Cardiac septum (tissue), 1 donor: ENCODE results near the gene TRAPPC14. TPM values are rescaled to one million over a fixed set of nuclear protein-coding genes. Genes with fewer than 3 reads are reported as not detected.

Source experiments
- DNase-seq: peaks from one replicate; pipeline ENCODE4 v3.0.0-alpha.2; 2020; ENCODE audit warnings: low spot score
- intact Hi-C: fragments of 100-400 bp; cut with DNase I; formaldehyde crosslinking; loops from one replicate; pipeline ENCODE4 v1.14.0; 2022
- microRNA-seq: library from miRNA; unstranded; fragments of <30 nt; microRNA quantifications from one replicate; pipeline ENCODE4 v1.2.0, GENCODE V29; 2020
- total RNA-seq: library from RNA; stranded (reverse); fragmentation: NEBNext Ultra II Directional; extraction: Animal tissue kit (Norgen Biotek cat#: 25700); gene quantifications from one replicate; pipeline ENCODE4 v1.2.1, GENCODE V29; 2021
- donor health status: DM: no; HTN: no; CAD: no.

The TRAPPC14 gene
- total RNA-seq, 1 donor from 2014 or later: 11.4 TPM

- DNase-seq: no peak
- intact Hi-C loops: no loop called here
Observed at GRCh38 chr7:100111156-100111555, 47.4 kb downstream of the TRAPPC14 start.

- DNase-seq: no peak
- intact Hi-C loops: no loop called here
Observed at GRCh38 chr7:100109521-100110163, 48.9 kb downstream of the TRAPPC14 start.

GRCh38 chr7:100107890-100108289, 50.6 kb downstream of the TRAPPC14 start:
- intact Hi-C loops: no loop called here

GRCh38 chr7:100107125-100107737, 51.3 kb downstream of the TRAPPC14 start:
- DNase-seq: no peak
- intact Hi-C loops: no loop called here

More at GRCh38 chr7:100107890-100108289, 50.6 kb downstream of the TRAPPC14 start:
- no peak for DNase-seq

GRCh38 chr7:100106633-100107032, 51.9 kb downstream of the TRAPPC14 start:
- no peak for DNase-seq
- intact Hi-C loops: no loop called here

GRCh38 chr7:100105534-100105933, 53.0 kb downstream of the TRAPPC14 start:
- no peak for DNase-seq
- intact Hi-C loops: no loop called here

Small RNA genes lying within 50 kb of the gene (microRNA-seq; reads per million reads assigned to microRNA genes)
- not detected for gene MIR4658

Other genes starting within 250 kb of the TRAPPC14 start
- 7.8 TPM for gene TRIM4, start 239.2 kb downstream of the TRAPPC14 start, total RNA-seq
- gene GJC3, start 229.1 kb downstream of the TRAPPC14 start, total RNA-seq: not detected
- gene AZGP1, start 182.7 kb downstream of the TRAPPC14 start, total RNA-seq: 114 TPM
- gene ZKSCAN1, start 143.1 kb downstream of the TRAPPC14 start, total RNA-seq: 52.3 TPM
- gene ZSCAN21, start 108.9 kb downstream of the TRAPPC14 start, total RNA-seq: 6.1 TPM
- 14.5 TPM for gene ZNF3, start 77.0 kb downstream of the TRAPPC14 start, total RNA-seq
- 86.4 TPM for gene COPS6, start 69.8 kb downstream of the TRAPPC14 start, total RNA-seq
- gene MCM7, start 57.3 kb downstream of the TRAPPC14 start, total RNA-seq: 20.5 TPM
- 13.7 TPM for gene AP4M1, start 57.1 kb downstream of the TRAPPC14 start, total RNA-seq
- gene TAF6, start 39.4 kb downstream of the TRAPPC14 start, total RNA-seq: 26.6 TPM
- gene CNPY4, start 39.1 kb downstream of the TRAPPC14 start, total RNA-seq: 9.7 TPM
- 1.5 TPM for gene MBLAC1, start 31.8 kb downstream of the TRAPPC14 start, total RNA-seq
- gene LAMTOR4, start 9.8 kb downstream of the TRAPPC14 start, total RNA-seq: 89.1 TPM
- 1.5 TPM for gene GAL3ST4, start 9.9 kb upstream of the TRAPPC14 start, total RNA-seq
- gene GPC2, start 18.7 kb upstream of the TRAPPC14 start, total RNA-seq: 0.92 TPM
- gene STAG3, start 19.2 kb upstream of the TRAPPC14 start, total RNA-seq: 0.43 TPM
- not detected for gene PVRIG, start 61.2 kb upstream of the TRAPPC14 start, total RNA-seq
- gene SPDYE3, start 149.0 kb upstream of the TRAPPC14 start, total RNA-seq: not detected
- 11.6 TPM for gene PILRB, start 199.4 kb upstream of the TRAPPC14 start, total RNA-seq
- 2.3 TPM for gene PILRA, start 214.8 kb upstream of the TRAPPC14 start, total RNA-seq